Neural crest cell (in vitro differentiated cells): ENCODE measurements around the gene LAIR1. TPM values are rescaled to one million over a fixed set of nuclear protein-coding genes. Genes with fewer than 3 reads are reported as not detected.

Source experiments
- DNase-seq: peaks from one replicate; pipeline ENCODE4 v3.0.0; 2021; ENCODE audit warnings: low read depth, mixed read lengths, low spot score
- H3K27ac Mint-ChIP-seq: one replicate; pipeline ENCODE4 v1.8.0; 2021; ENCODE audit warnings: mild to moderate bottlenecking, mixed read lengths; ENCODE audit not compliant: unreplicated experiment
- H3K27me3 Mint-ChIP-seq: 2 replicates; pipeline ENCODE4 v1.8.0; 2021; ENCODE audit warnings: low read depth, mild to moderate bottlenecking, mixed read lengths
- H3K36me3 Mint-ChIP-seq: 2 replicates; pipeline ENCODE4 v1.8.0; 2021; ENCODE audit warnings: low read depth, mild to moderate bottlenecking, mixed read lengths
- H3K4me1 Mint-ChIP-seq: 2 replicates; pipeline ENCODE4 v1.8.0; 2021; ENCODE audit warnings: mixed read lengths
- H3K4me3 Mint-ChIP-seq: one replicate; pipeline ENCODE4 v1.8.0; 2021; ENCODE audit warnings: mild to moderate bottlenecking, mixed read lengths
- H3K9me3 Mint-ChIP-seq: 2 replicates; pipeline ENCODE4 v1.8.0; 2021; ENCODE audit warnings: mixed read lengths
- total RNA-seq: library from RNA; stranded (reverse); gene quantifications from 2 replicates; pipeline ENCODE4 v1.2.1, GENCODE V29; 2021
- TF ChIP-seq, protein P1 (sequence below): fragments of 200-600 bp; sonication (generic); conservative IDR thresholded peaks from 2 replicates; pipeline ENCODE4 v1.5.0; 2021; ENCODE audit warnings: antibody characterized with exemption, mild to moderate bottlenecking

The LAIR1 gene
- total RNA-seq, 1 donor from 2014 or later = not detected

DNA sequence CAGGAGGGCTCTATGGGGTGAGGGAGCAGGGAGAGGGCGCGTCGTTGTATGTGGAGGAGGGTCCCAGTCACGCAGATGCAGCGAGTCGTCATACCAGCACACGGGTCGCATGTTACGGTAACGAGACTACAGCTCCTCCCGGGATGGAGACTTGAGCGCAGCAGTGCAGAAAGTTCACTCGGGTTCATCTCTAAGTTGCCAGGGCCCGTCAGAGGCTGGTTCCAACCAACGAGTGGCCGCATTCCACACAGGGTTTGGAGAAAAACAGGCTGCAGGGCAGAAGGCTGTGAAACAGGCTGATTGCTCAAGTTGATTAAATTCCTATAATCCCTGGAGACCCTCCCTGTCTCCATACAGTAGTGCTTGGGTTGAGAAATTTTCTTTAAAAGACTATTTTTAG, 28.6 kb upstream of the LAIR1 start:
- Mint-ChIP-seq H3K4me1 (peaks cover 10% of the 10 kb centered on the region), H3K36me3 (no peaks in the 10 kb centered on the region), H3K9me3 (no peaks in the 10 kb centered on the region), H3K4me3 (no peak overlapping the region), H3K27me3 (peaks cover 31% of the 10 kb centered on the region), H3K27ac (no peak overlapping the region)
- TF ChIP-seq, protein P1, sequence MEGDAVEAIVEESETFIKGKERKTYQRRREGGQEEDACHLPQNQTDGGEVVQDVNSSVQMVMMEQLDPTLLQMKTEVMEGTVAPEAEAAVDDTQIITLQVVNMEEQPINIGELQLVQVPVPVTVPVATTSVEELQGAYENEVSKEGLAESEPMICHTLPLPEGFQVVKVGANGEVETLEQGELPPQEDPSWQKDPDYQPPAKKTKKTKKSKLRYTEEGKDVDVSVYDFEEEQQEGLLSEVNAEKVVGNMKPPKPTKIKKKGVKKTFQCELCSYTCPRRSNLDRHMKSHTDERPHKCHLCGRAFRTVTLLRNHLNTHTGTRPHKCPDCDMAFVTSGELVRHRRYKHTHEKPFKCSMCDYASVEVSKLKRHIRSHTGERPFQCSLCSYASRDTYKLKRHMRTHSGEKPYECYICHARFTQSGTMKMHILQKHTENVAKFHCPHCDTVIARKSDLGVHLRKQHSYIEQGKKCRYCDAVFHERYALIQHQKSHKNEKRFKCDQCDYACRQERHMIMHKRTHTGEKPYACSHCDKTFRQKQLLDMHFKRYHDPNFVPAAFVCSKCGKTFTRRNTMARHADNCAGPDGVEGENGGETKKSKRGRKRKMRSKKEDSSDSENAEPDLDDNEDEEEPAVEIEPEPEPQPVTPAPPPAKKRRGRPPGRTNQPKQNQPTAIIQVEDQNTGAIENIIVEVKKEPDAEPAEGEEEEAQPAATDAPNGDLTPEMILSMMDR = no peak
- DNase-seq = no peak

DNA sequence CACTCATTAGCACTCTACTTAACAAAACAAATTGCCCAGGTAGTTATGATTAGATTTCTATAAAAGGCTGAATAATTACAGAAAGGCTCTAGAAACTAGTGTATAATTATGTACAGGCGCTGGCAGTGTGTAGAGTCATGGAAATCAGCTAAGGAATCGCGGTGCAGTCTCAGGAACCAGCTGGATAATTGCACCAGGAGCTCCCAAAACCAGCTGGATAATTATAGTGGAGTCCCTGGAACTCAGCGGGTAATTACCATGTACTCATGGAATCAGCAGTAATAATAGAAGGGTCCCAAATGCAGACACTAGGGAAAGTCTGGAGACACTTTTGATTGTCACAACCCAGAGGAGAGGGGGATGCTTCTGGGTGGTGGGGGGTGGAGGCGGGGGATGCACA, 27.4 kb upstream of the LAIR1 start:
- Mint-ChIP-seq H3K27me3 (peaks cover 44% of the 10 kb centered on the region), H3K27ac (no peak overlapping the region), H3K4me3 (no peak overlapping the region), H3K4me1 (peaks cover 10% of the 10 kb centered on the region), H3K36me3 (no peaks in the 10 kb centered on the region), H3K9me3 (no peaks in the 10 kb centered on the region)
- DNase-seq = no peak
- TF ChIP-seq, protein P1 = no peak

DNA sequence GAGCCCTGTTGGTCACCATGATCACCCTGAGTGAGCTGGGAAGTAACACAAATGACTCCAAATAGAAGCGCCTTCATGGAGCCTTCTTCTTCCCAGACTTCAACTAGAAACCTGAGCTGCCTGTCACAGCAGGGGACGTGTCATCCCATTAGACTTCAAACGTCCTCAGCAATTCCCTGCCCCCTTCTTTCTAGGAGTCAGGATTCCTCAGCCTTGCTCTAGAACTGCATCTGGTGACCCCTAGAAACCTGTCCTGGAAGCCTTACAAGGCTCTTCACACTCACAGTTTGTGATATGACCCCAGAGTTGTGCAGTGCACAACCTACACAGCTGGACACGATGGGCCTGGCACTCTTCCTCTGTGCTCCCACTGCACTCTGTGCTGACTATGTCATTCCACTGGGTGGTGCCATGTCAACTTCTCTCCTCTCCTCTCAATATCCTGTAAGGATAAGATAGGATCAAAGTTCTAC, 26.9 kb upstream of the LAIR1 start:
- no peaks in the 10 kb centered on the region for H3K36me3 Mint-ChIP-seq
- H3K4me3 Mint-ChIP-seq = no peak overlapping the region
- peaks cover 10% of the 10 kb centered on the region for H3K4me1 Mint-ChIP-seq
- peaks cover 44% of the 10 kb centered on the region for H3K27me3 Mint-ChIP-seq
- TF ChIP-seq, protein P1 = no peak
- H3K27ac Mint-ChIP-seq = no peak overlapping the region
- H3K9me3 Mint-ChIP-seq = no peaks in the 10 kb centered on the region
- no peak for DNase-seq

DNA sequence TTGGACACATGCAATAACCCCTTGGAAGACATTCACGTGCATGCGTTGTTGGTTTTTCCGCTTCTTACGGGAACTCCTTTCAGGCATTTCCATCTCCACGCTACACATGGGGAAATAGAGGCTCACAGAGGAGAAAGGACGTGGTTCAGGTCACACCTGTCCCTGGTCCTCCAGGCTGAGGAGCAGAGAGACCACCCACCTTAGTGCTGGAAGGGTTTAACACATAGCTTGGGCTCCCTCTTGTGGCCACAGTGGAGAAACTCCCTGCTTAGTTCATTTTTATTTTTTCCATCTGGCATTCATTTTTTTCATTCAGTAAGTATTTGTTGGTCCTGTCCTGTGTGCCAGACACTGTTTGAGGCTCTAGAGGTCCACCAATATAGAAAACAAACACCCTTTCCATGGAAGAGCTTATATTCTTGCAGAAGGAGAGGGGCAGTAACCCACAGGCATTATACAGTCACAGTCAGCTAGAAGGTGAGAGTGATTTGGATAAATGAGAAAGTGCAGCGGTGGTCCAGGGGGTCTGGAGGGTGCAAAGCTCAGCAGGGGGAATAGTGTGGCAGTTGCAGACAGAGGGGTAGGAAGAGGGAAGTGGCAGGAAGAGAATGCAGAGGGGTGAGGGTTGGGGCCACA, 26.3 kb upstream of the LAIR1 start:
- H3K4me3 Mint-ChIP-seq = no peak overlapping the region
- no peaks in the 10 kb centered on the region for H3K9me3 Mint-ChIP-seq
- peaks cover 44% of the 10 kb centered on the region for H3K27me3 Mint-ChIP-seq
- peaks cover 10% of the 10 kb centered on the region for H3K4me1 Mint-ChIP-seq
- H3K36me3 Mint-ChIP-seq = no peaks in the 10 kb centered on the region
- TF ChIP-seq, protein P1 = peak; percentile 87
- DNase-seq = peak; percentile 82
- H3K27ac Mint-ChIP-seq = no peak overlapping the region

DNA sequence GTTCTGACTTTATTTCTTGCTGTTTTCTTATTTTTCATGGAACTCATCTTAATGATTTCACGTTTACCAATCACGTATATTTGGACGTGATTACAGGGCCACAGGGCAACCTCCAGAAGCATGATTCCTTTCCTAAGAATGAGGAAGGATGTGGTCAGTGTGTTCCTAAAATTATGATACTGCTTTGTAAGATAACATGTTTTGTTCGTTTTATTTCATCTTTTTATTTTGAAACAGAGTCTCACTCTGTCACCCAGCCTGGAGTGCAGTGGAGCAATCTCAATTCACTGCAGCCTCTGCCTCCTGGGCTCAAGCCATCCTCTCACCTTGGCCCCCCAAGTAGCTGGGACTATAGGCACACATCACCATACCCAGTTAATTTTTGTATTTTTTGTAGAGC, 24.8 kb upstream of the LAIR1 start:
- no peaks in the 10 kb centered on the region for H3K36me3 Mint-ChIP-seq
- H3K27ac Mint-ChIP-seq = no peak overlapping the region
- peaks cover 10% of the 10 kb centered on the region for H3K4me1 Mint-ChIP-seq
- H3K27me3 Mint-ChIP-seq = peaks cover 53% of the 10 kb centered on the region
- no peaks in the 10 kb centered on the region for H3K9me3 Mint-ChIP-seq
- TF ChIP-seq, protein P1 = no peak
- no peak overlapping the region for H3K4me3 Mint-ChIP-seq
- no peak for DNase-seq
